IMR-90 (cell line): ENCODE data around the gene PTPN23. TPM values are rescaled to one million over a fixed set of nuclear protein-coding genes. Genes with fewer than 3 reads are reported as not detected.

Experiments
- ATAC-seq: fragments of 200-7000 bp; cut with Tn5 transposase; 2 replicates; pipeline ENCODE4 v1.9.1; 2020; ENCODE audit warnings: low read depth, mild to moderate bottlenecking, moderate library complexity
- BruUV-seq: library from RNA; stranded (reverse); fragments of 400-500 nt; replicated peaks from 2 replicates; lab custom pipeline; 2021; lab: Mats Ljungman, UMichigan
- CTCF ChIA-PET: fragments of 300-600 bp; formaldehyde crosslinking; extraction: SDS; loops from one replicate; lab custom pipeline; 2021; ENCODE audit warnings: antibody characterized with exemption; lab: Yijun Ruan, JAX
- POLR2A ChIA-PET: fragments of 300-600 bp; sonication (Branson Sonifier 250); formaldehyde crosslinking; loops from one replicate; lab custom pipeline; 2022; ENCODE audit warnings: antibody characterized with exemption; ENCODE audit not compliant: unreplicated experiment; lab: Charles Lee
- DNase-seq: peaks from one replicate; pipeline ENCODE4 v3.0.0; 2013
- H2AFZ ChIP-seq: replicated peaks from 2 replicates; pipeline ENCODE3; 2013; ENCODE audit warnings: low read length, mild to moderate bottlenecking; ENCODE audit not compliant: poor library complexity
- H2AK5ac ChIP-seq: 2 replicates; pipeline ENCODE4 v1.6.1; 2013; ENCODE audit warnings: low read depth, low read length, inconsistent platforms
- H2AK9ac ChIP-seq: replicated peaks from 2 replicates; pipeline ENCODE3; 2013; ENCODE audit warnings: mild to moderate bottlenecking, low read depth, low read length, moderate library complexity; ENCODE audit not compliant: poor library complexity
- H2BK120ac ChIP-seq: 2 replicates; pipeline ENCODE4 v1.6.1; 2013; ENCODE audit warnings: low read depth, low read length, inconsistent platforms
- H2BK15ac ChIP-seq: 3 replicates; pipeline ENCODE4 v1.6.1; 2013; ENCODE audit warnings: low read depth, low read length, inconsistent platforms
- H2BK20ac ChIP-seq: 2 replicates; pipeline ENCODE4 v1.6.1; 2013; ENCODE audit warnings: low read depth, mild to moderate bottlenecking, inconsistent platforms, low read length, moderate library complexity
- H2BK5ac ChIP-seq: 2 replicates; pipeline ENCODE4 v1.6.1; 2013; ENCODE audit warnings: mild to moderate bottlenecking, low read depth, low read length, inconsistent platforms; ENCODE audit not compliant: poor library complexity, severe bottlenecking
- H3K14ac ChIP-seq: replicated peaks from 2 replicates; pipeline ENCODE4 v1.6.1; 2013; ENCODE audit warnings: low read depth, low read length, inconsistent platforms
- H3K18ac ChIP-seq: 2 replicates; pipeline ENCODE4 v1.6.1; 2013; ENCODE audit warnings: low read depth, low read length, control low read depth
- H3K23ac ChIP-seq: 2 replicates; pipeline ENCODE4 v1.6.1; 2013; ENCODE audit warnings: low read depth, low read length, inconsistent platforms
- H3K27ac ChIP-seq: 2 replicates; pipeline ENCODE4 v1.5.1; 2013; ENCODE audit warnings: mild to moderate bottlenecking, control low read depth, low read length; ENCODE audit not compliant: insufficient read depth
- H3K27me3 ChIP-seq: 2 replicates; pipeline ENCODE4 v1.6.1; 2013; ENCODE audit warnings: low read length; ENCODE audit not compliant: control insufficient read depth, insufficient read depth
- H3K36me3 ChIP-seq: 2 replicates; pipeline ENCODE4 v1.6.1; 2013; ENCODE audit warnings: low read length, mixed read lengths; ENCODE audit not compliant: control insufficient read depth, insufficient read depth
- H3K4ac ChIP-seq: 2 replicates; pipeline ENCODE4 v1.6.1; 2013; ENCODE audit warnings: low read depth, low read length, inconsistent platforms
- H3K4me1 ChIP-seq: 2 replicates; pipeline ENCODE4 v1.6.1; 2013; ENCODE audit warnings: low read length, mixed read lengths; ENCODE audit not compliant: control insufficient read depth, insufficient read depth
- H3K4me2 ChIP-seq: 2 replicates; pipeline ENCODE4 v1.6.1; 2013; ENCODE audit warnings: low read depth, mild to moderate bottlenecking, control low read depth, low read length, moderate library complexity
- H3K4me3 ChIP-seq: 2 replicates; pipeline ENCODE4 v1.5.1; 2013; ENCODE audit warnings: low read depth, mild to moderate bottlenecking, control low read depth, low read length, moderate library complexity; ENCODE audit not compliant: insufficient read depth
- H3K56ac ChIP-seq: 2 replicates; pipeline ENCODE4 v1.6.1; 2013; ENCODE audit warnings: low read length, inconsistent platforms; ENCODE audit not compliant: insufficient read depth; ENCODE audit errors: extremely low read depth
- H3K79me1 ChIP-seq, 2 experiments: 2 replicates each; pipeline ENCODE4 v1.6.1; 2013; ENCODE audit warnings: low read length in 2 of 2, inconsistent platforms in 1 of 2, low read depth in 1 of 2
- H3K9ac ChIP-seq: 2 replicates; pipeline ENCODE4 v1.6.1; 2013; ENCODE audit warnings: low read depth, low read length, control low read depth
- H3K9me1 ChIP-seq: 2 replicates; pipeline ENCODE4 v1.6.1; 2013; ENCODE audit warnings: low read length, inconsistent platforms; ENCODE audit not compliant: insufficient read depth
- H3K9me3 ChIP-seq: 2 replicates; pipeline ENCODE4 v1.6.1; 2013; ENCODE audit warnings: low read length; ENCODE audit not compliant: control insufficient read depth, insufficient read depth
- H4K20me1 ChIP-seq: 2 replicates; pipeline ENCODE4 v1.6.1; 2013; ENCODE audit warnings: low read length, inconsistent platforms; ENCODE audit not compliant: insufficient read depth
- H4K5ac ChIP-seq: 2 replicates; pipeline ENCODE4 v1.6.1; 2013; ENCODE audit warnings: mild to moderate bottlenecking, low read depth, low read length, control low read depth
- H4K8ac ChIP-seq, 2 experiments: 2 replicates each; pipeline ENCODE4 v1.6.1; 2013; ENCODE audit warnings: low read depth in 2 of 2, low read length in 2 of 2, control low read depth in 1 of 2, inconsistent platforms in 1 of 2
- H4K91ac ChIP-seq: 2 replicates; pipeline ENCODE4 v1.6.1; 2013; ENCODE audit warnings: low read depth, low read length, inconsistent platforms; ENCODE audit not compliant: insufficient read depth
- BHLHE40 ChIP-seq: fragments of 150-350 bp; IDR thresholded peaks from 2 replicates; pipeline ENCODE4 v1.6.1; 2016; ENCODE audit warnings: mild to moderate bottlenecking, low read depth, low read length
- CEBPB ChIP-seq: IDR thresholded peaks from 2 replicates; pipeline ENCODE4 v1.6.1; 2012; ENCODE audit warnings: low read depth, low read length, improper control_type of control experiment
- FOS ChIP-seq: fragments of 150-350 bp; IDR thresholded peaks from 2 replicates; pipeline ENCODE4 v1.6.1; 2016; ENCODE audit warnings: low read depth, low read length
- MAFK ChIP-seq: IDR thresholded peaks from 2 replicates; pipeline ENCODE4 v1.6.1; 2012; ENCODE audit warnings: low read depth, low read length, improper control_type of control experiment
- MAZ ChIP-seq: IDR thresholded peaks from 2 replicates; pipeline ENCODE4 v1.6.1; 2012; ENCODE audit warnings: low read depth, mild to moderate bottlenecking, low read length, improper control_type of control experiment, moderate library complexity, borderline replicate concordance
- MXI1 ChIP-seq: IDR thresholded peaks from 2 replicates; pipeline ENCODE4 v1.6.1; 2012; ENCODE audit warnings: low read depth, mild to moderate bottlenecking, low read length, moderate library complexity, borderline replicate concordance
- POLR2A ChIP-seq: IDR thresholded peaks from 2 replicates; pipeline ENCODE4 v1.6.1; 2012; ENCODE audit warnings: mild to moderate bottlenecking, low read depth, low read length
- RAD21 ChIP-seq: IDR thresholded peaks from 2 replicates; pipeline ENCODE4 v1.6.1; 2012; ENCODE audit warnings: low read length, improper control_type of control experiment
- RCOR1 ChIP-seq: IDR thresholded peaks from 2 replicates; pipeline ENCODE4 v1.6.1; 2012; ENCODE audit warnings: mild to moderate bottlenecking, low read length, improper control_type of control experiment; ENCODE audit not compliant: insufficient replicate concordance
- RFX5 ChIP-seq: IDR thresholded peaks from 2 replicates; pipeline ENCODE4 v1.8.0; 2012; ENCODE audit warnings: low read depth, mild to moderate bottlenecking, low read length, moderate library complexity
- SMC3 ChIP-seq: fragments of 150-350 bp; IDR thresholded peaks from 2 replicates; pipeline ENCODE4 v1.6.1; 2016; ENCODE audit warnings: low read depth, mild to moderate bottlenecking, antibody characterized with exemption, low read length, moderate library complexity
- WGBS, 2 experiments: methylation state at CpG; one replicate each; pipeline versions ENCODE4 v1.1.5 to v1.1.7; 2013; ENCODE audit warnings: missing lambda C conversion rate in 2 of 2; ENCODE audit not compliant: insufficient read length in 1 of 2; ENCODE audit errors: extremely low coverage in 2 of 2; 5-methylcytosine and 5-hydroxymethylcytosine counted together
- dilution Hi-C: fragments of 300-500 bp; cut with HindIII; formaldehyde crosslinking; loops from one replicate; pipeline ENCODE4 v1.14.3; 2018; ENCODE audit warnings: low sequenced_read_pairs; ENCODE audit not compliant: unreplicated experiment
- in situ Hi-C: fragments of 300-500 bp; cut with MboI; formaldehyde crosslinking; loops from 3 replicates; pipeline ENCODE4 v1.14.3; 2019; ENCODE audit warnings: low sequenced_read_pairs, inconsistent platforms, mixed read lengths
- intact Hi-C: fragments of 100-400 bp; cut with micrococcal nuclease; formaldehyde crosslinking; loops from 2 replicates; pipeline ENCODE4 v1.10.0; 2022
- polyA plus RNA-seq, 3 experiments: library from polyadenylated mRNA; depleted of rRNA; stranded (reverse); fragments of >200 nt; gene quantifications; 2 replicates each; pipeline ENCODE4 v1.2.3, GENCODE V29; 2012; ENCODE audit warnings: low replicate concordance in 1 of 3
- total RNA-seq: library from RNA; depleted of rRNA; stranded (reverse); fragments of >200 nt; gene quantifications from 2 replicates; pipeline ENCODE4 v1.2.3, GENCODE V29; 2012
- TF ChIP-seq, protein P1 (sequence below): conservative IDR thresholded peaks from 2 replicates; pipeline ENCODE4 v1.5.1; 2012; ENCODE audit warnings: mild to moderate bottlenecking, low read depth, low read length, improper control_type of control experiment
- TF ChIP-seq, protein P2 (sequence below): fragments of 150-350 bp; IDR thresholded peaks from 2 replicates; pipeline ENCODE4 v1.6.1; 2017; ENCODE audit warnings: mild to moderate bottlenecking, antibody characterized with exemption, low read length, low read depth
- TF ChIP-seq, protein P3 (sequence below): fragments of 150-350 bp; IDR thresholded peaks from 2 replicates; pipeline ENCODE4 v1.6.1; 2016; ENCODE audit warnings: low read depth, mild to moderate bottlenecking, low read length, moderate library complexity, borderline replicate concordance

Gene PTPN23
- total and polyA plus RNA-seq, 2 of the 4 experiments (the other 2 are of a cell fraction), result 4.5 to 15.1 TPM

DNA sequence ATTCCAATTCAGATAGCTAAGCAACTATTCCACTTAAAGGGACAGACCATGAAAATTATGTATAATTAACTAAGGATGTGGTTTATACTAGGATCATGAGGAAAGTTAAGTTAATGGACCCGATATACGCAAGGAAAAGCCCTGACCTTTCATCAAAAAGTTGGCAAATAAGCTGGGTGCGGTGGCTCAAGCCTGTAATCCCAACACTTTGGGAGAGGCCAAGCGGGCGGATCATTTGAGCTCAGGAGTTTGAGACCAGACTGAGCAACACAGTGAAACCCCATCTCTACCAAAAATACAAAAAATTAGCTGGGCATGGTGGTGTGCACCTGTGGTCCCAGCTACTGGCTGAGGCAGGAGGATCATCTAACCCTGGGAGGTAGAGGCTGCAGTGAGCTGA lies 55.4 kb downstream of the PTPN23 start:
- ChIA-PET CTCF (no interaction called here), POLR2A (no interaction called here)
- H2BK20ac ChIP-seq, result no peak overlapping the region
- H3K4ac ChIP-seq, result no peak overlapping the region
- H3K27ac ChIP-seq, result no peak overlapping the region
- WGBS, 2 experiments, result no CpG with 5 or more reads among the region's 5 CpGs
- H3K18ac ChIP-seq, result no peak overlapping the region
- peaks cover 8 to 18% of the 10 kb centered on the region in 2 experiments; a peak in 3 of 4 replicates for H3K79me1 ChIP-seq
- in situ Hi-C loops, result no loop called here
- H3K9me1 ChIP-seq, result no peaks in the 10 kb centered on the region; the same call in 1 of the 2 replicates
- H3K4me2 ChIP-seq, result no peak overlapping the region
- H3K4me3 ChIP-seq, result no peak overlapping the region
- peaks cover 32% of the 10 kb centered on the region for H3K36me3 ChIP-seq
- dilution Hi-C loops, result no loop called here
- no peak overlapping the region for H3K23ac ChIP-seq
- no peak overlapping the region for H3K14ac ChIP-seq
- no peak overlapping the region for H3K56ac ChIP-seq
- H3K9ac ChIP-seq, result no peak overlapping the region
- BruUV-seq, result no TSS peak
- no peak overlapping the region for H4K91ac ChIP-seq
- H2BK15ac ChIP-seq, result no peak overlapping the region
- ATAC-seq (no peak), DNase-seq (no peak)
- no peak overlapping the region for H4K8ac ChIP-seq
- no peaks in the 10 kb centered on the region for H3K27me3 ChIP-seq
- no peaks in the 10 kb centered on the region for H4K20me1 ChIP-seq
- H2BK5ac ChIP-seq, result no peak overlapping the region
- no peak overlapping the region for H2AFZ ChIP-seq
- H2AK5ac ChIP-seq, result no peak overlapping the region
- intact Hi-C loops, result no loop called here
- no peaks in the 10 kb centered on the region for H3K9me3 ChIP-seq
- H3K4me1 ChIP-seq, result no peaks in the 10 kb centered on the region
- H2AK9ac ChIP-seq, result no peak overlapping the region
- H4K5ac ChIP-seq, result no peak overlapping the region
- TF ChIP-seq, protein P1, sequence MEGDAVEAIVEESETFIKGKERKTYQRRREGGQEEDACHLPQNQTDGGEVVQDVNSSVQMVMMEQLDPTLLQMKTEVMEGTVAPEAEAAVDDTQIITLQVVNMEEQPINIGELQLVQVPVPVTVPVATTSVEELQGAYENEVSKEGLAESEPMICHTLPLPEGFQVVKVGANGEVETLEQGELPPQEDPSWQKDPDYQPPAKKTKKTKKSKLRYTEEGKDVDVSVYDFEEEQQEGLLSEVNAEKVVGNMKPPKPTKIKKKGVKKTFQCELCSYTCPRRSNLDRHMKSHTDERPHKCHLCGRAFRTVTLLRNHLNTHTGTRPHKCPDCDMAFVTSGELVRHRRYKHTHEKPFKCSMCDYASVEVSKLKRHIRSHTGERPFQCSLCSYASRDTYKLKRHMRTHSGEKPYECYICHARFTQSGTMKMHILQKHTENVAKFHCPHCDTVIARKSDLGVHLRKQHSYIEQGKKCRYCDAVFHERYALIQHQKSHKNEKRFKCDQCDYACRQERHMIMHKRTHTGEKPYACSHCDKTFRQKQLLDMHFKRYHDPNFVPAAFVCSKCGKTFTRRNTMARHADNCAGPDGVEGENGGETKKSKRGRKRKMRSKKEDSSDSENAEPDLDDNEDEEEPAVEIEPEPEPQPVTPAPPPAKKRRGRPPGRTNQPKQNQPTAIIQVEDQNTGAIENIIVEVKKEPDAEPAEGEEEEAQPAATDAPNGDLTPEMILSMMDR, result no peak
- no peak for TF ChIP-seq CEBPB
- no peak for TF ChIP-seq SMC3
- no peak for TF ChIP-seq POLR2A
- no peak for TF ChIP-seq MXI1
- TF ChIP-seq, protein P2, sequence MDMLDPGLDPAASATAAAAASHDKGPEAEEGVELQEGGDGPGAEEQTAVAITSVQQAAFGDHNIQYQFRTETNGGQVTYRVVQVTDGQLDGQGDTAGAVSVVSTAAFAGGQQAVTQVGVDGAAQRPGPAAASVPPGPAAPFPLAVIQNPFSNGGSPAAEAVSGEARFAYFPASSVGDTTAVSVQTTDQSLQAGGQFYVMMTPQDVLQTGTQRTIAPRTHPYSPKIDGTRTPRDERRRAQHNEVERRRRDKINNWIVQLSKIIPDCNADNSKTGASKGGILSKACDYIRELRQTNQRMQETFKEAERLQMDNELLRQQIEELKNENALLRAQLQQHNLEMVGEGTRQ, result no peak
- no peak for TF ChIP-seq RAD21
- no peak for TF ChIP-seq FOS
- TF ChIP-seq RFX5, result no peak
- TF ChIP-seq, protein P3, sequence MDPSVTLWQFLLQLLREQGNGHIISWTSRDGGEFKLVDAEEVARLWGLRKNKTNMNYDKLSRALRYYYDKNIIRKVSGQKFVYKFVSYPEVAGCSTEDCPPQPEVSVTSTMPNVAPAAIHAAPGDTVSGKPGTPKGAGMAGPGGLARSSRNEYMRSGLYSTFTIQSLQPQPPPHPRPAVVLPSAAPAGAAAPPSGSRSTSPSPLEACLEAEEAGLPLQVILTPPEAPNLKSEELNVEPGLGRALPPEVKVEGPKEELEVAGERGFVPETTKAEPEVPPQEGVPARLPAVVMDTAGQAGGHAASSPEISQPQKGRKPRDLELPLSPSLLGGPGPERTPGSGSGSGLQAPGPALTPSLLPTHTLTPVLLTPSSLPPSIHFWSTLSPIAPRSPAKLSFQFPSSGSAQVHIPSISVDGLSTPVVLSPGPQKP, result no peak
- TF ChIP-seq MAZ, result no peak
- TF ChIP-seq MAFK, result no peak
- no peak for TF ChIP-seq BHLHE40
- no peak for TF ChIP-seq RCOR1
- H2BK120ac ChIP-seq, result no peak overlapping the region
